AG04450 (cell line): ENCODE results near the gene TH. TPM values are rescaled to one million over a fixed set of nuclear protein-coding genes. Genes with fewer than 3 reads are reported as not detected.

Experiments used
- CTCF ChIA-PET: fragments of 300-600, 350-600 bp; formaldehyde crosslinking; extraction: SDS; loops from one replicate; lab custom pipeline; 2022; ENCODE audit warnings: antibody characterized with exemption, inconsistent platforms; lab: Charles Lee
- POLR2A ChIA-PET: fragments of 350-600 bp; formaldehyde crosslinking; extraction: SDS; loops from one replicate; lab custom pipeline; 2021; ENCODE audit warnings: antibody characterized with exemption, inconsistent platforms; lab: Yijun Ruan, JAX
- DNase-seq: peaks from one replicate; pipeline ENCODE4 v3.0.0-alpha.2; 2011; ENCODE audit warnings: low read depth, low spot score
- H3K27ac ChIP-seq: one replicate; pipeline ENCODE4 v1.5.1; 2012; ENCODE audit warnings: low read depth, low read length, control low read depth
- H3K27me3 ChIP-seq: one replicate; pipeline ENCODE4 v1.6.0; 2012; ENCODE audit warnings: low read length; ENCODE audit not compliant: control insufficient read depth, insufficient read depth
- H3K4me3 ChIP-seq: 2 replicates; pipeline ENCODE4 v1.5.1; 2011; ENCODE audit warnings: mild to moderate bottlenecking, low read depth, low read length, control low read depth
- H3K9me3 ChIP-seq: 2 replicates; pipeline ENCODE4 v1.5.1; 2012; ENCODE audit warnings: low read length; ENCODE audit not compliant: control insufficient read depth, insufficient read depth
- polyA plus RNA-seq: library from polyadenylated mRNA; depleted of rRNA; stranded (reverse); fragments of >200 nt; gene quantifications from 2 replicates; pipeline ENCODE4 v1.2.3, GENCODE V29; 2011
- TF ChIP-seq, protein P1 (sequence below): IDR thresholded peaks from 2 replicates; pipeline ENCODE4 v1.5.1; 2011; ENCODE audit warnings: low read depth, low read length, control low read depth, inconsistent platforms

TH gene
- polyA plus RNA-seq, 1 experiment, result not detected

DNA sequence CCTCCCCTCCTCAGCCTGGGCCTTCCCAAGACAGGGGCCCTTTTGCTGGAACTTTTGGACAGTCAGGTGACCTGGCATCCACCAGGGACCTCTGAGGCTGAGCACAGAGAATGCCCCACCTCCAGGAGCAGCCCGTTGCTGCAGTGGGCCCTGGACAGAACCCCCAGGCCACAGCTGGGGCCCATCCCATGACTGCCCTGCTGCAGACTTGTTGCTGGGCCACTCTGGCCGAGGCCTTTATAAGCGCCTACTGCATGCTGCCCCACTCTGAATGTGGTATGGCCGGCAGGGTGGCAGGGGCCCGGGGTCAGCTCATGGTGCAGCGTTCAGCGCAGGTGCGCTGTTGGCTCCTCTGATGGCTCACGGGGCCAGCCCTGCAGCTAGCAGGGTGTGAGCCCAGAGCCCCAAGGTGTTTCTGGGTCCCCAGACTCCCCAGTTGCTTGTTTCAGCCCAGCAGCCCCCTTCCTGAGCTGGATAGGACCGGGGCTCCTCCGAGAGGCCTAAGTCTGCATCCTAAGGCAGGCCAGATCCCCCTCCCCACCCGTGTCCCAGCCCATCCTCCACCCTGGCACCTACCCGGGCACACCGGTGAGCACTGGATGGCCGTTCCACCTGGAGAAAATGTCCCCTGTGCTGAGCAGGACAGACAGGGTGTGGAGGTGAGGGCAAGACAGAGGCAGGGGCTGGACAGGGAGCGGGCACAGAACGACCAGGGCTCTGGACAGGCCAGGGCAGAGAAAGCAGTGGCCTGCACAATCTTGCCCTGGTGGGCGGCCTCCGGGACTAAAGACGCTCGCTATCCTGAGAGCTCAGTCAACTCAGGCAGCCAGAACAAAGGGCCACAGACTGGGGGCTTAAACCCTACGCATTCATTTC lies 28.1 kb upstream of the TH start:
- H3K27me3 ChIP-seq, result peaks cover 10% of the 10 kb centered on the region
- TF ChIP-seq, protein P1, sequence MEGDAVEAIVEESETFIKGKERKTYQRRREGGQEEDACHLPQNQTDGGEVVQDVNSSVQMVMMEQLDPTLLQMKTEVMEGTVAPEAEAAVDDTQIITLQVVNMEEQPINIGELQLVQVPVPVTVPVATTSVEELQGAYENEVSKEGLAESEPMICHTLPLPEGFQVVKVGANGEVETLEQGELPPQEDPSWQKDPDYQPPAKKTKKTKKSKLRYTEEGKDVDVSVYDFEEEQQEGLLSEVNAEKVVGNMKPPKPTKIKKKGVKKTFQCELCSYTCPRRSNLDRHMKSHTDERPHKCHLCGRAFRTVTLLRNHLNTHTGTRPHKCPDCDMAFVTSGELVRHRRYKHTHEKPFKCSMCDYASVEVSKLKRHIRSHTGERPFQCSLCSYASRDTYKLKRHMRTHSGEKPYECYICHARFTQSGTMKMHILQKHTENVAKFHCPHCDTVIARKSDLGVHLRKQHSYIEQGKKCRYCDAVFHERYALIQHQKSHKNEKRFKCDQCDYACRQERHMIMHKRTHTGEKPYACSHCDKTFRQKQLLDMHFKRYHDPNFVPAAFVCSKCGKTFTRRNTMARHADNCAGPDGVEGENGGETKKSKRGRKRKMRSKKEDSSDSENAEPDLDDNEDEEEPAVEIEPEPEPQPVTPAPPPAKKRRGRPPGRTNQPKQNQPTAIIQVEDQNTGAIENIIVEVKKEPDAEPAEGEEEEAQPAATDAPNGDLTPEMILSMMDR, result no peak
- no peak overlapping the region for H3K27ac ChIP-seq
- H3K4me3 ChIP-seq, result no peak overlapping the region
- CTCF ChIA-PET, result interaction anchor here (3.1 kb wide), 1 partner anchor 220 kb away, joined by 51 read pairs; no protein-coding TSS in a partner anchor
- POLR2A ChIA-PET, result no interaction called here
- DNase-seq, result no peak
- H3K9me3 ChIP-seq, result no peaks in the 10 kb centered on the region; the same call in 1 of the 2 replicates

DNA sequence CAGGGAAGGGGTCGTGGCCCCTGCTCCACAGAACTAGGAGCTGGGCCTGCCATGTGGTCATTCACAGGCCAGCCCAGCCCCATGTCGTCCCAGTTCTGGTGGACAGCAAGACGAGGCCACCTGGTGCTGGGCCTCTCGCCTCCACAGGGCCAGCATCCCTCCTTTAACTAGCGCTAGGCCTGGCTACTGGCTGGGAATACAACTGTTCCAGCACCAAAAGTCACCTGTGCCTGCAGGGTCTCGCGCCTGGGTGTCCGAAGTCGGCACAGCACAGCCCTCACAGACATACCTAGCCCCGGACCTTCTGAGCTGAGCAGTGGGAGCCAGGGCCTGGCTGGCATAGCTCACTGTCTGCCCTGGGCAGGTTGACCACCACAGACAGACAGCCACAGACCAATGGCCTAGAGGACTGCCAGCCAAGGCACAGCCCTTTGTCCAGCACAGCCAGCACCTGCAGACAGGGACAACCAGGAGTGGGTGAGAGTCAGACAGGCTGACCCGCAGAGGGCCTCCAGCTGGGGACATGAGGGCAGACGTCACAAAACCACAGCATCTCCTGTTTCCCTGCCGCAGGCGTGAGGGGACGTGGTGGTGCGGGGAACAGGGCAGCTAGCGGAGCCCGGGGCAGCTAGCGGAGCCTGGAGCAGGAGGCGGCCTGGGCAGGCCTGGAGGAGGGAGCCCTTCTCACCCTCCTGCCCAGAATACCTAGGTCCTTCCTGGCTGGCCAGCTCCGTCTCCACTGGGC lies 27.2 kb upstream of the TH start:
- Histone ChIP-seq H3K9me3 (no peaks in the 10 kb centered on the region; the same call in 1 of the 2 replicates), H3K27ac (no peak overlapping the region), H3K27me3 (peaks cover 10% of the 10 kb centered on the region), H3K4me3 (no peak overlapping the region)
- no peak for DNase-seq
- ChIA-PET CTCF (interaction anchor here (1.1 to 3.1 kb wide), 5 partner anchors 107 to 546 kb away, joined by 3 to 51 read pairs (median 7); no protein-coding TSS in a partner anchor), POLR2A (no interaction called here)
- TF ChIP-seq, protein P1, result no peak

DNA sequence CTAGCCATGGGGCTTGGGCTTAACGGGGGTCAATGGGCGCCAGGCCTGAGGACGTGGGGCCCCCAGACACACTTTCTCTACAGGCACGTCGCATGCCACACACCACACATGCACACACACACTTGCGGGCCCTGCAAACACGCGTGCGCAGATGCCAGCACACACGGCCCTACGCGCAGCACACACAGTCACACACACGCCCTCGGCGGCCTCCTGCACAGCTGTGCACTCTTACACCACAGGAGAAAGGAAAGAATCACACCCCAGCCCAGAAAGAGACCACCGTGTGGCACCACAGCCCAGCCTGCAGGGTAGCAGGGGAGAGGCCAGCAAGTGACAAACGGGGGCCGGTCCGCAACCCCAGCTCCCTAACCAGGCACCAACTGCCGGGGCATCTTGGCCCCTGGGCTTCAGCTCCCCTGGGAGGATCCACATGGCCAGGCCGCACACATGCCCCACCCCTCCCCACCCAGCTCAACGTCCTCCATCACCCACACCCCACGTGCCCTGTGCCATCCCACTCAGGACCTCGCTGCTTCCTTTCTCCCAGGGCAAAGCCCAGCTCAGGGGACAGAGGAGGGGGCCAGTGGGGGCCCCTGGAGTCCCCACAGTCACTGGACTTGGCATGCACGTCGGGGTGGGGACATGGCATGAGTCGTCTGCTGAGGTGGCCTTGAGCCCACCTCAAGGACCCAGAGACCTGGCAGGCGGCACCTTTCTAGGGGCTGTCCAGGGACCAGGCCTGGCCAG lies 26.3 kb upstream of the TH start:
- Histone ChIP-seq H3K27me3 (peaks cover 11% of the 10 kb centered on the region), H3K27ac (no peak overlapping the region), H3K4me3 (no peak overlapping the region), H3K9me3 (no peaks in the 10 kb centered on the region; the same call in 1 of the 2 replicates)
- ChIA-PET CTCF (interaction anchor here (0.6 to 3.1 kb wide), 14 partner anchors 11 to 545 kb away, joined by 3 to 51 read pairs (median 4); partner anchors contain the start of genes C11orf21, TSPAN32 and TSSC4), POLR2A (no interaction called here)
- no peak for DNase-seq
- TF ChIP-seq, protein P1, result no peak

DNA sequence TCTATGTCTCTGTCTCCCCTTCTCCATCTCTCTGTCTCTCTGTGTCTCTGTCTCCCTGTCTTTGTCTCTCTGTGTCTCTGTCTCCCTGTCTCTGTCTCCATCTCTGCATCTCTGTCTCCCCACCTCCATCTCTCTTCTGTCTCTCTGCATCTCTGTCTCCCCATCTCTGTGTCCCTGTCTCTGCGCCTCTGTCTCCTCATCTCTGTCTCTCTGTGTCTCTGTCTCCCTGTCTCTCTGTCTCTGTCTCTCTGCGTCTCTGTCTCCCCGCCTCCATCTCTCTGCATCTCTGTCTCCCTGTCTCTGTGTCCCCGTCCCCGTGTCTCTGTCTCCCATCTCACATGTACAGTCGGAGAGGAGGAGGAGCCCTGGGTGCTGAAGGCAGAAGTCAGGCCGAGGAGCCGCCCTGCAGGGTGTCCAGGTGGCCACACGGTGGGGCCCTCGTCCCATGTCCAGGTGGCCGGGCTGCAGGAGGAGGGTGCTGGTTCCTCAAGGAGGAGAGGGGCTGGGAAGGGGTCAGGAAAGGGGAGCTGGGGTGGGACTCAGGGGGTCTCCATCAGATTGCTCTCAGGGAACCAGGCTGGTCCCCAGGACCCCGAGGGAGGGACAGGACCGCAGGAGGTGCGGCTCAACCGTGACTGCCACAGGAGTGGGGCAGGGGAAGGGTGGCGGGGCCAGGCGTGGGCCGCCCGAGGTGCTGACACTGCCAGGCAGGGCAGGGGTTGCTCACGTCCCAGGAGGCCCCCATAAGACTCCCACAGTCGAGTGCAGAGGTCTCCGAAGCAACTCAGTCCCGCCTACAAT lies 25.6 kb upstream of the TH start:
- TF ChIP-seq, protein P1, result peak; percentile 86
- CTCF ChIA-PET, result interaction anchor here (0.6 to 3.1 kb wide), 13 partner anchors 11 to 544 kb away, joined by 3 to 51 read pairs (median 5); partner anchors contain the start of genes C11orf21, TSPAN32 and TSSC4
- Histone ChIP-seq H3K27me3 (peaks cover 11% of the 10 kb centered on the region), H3K9me3 (no peaks in the 10 kb centered on the region; the same call in 1 of the 2 replicates), H3K27ac (no peak overlapping the region), H3K4me3 (no peak overlapping the region)
- POLR2A ChIA-PET, result no interaction called here
- peak; percentile 20 for DNase-seq
